ENCODE data around the gene ENKD1.

The ENKD1 gene

DNA sequence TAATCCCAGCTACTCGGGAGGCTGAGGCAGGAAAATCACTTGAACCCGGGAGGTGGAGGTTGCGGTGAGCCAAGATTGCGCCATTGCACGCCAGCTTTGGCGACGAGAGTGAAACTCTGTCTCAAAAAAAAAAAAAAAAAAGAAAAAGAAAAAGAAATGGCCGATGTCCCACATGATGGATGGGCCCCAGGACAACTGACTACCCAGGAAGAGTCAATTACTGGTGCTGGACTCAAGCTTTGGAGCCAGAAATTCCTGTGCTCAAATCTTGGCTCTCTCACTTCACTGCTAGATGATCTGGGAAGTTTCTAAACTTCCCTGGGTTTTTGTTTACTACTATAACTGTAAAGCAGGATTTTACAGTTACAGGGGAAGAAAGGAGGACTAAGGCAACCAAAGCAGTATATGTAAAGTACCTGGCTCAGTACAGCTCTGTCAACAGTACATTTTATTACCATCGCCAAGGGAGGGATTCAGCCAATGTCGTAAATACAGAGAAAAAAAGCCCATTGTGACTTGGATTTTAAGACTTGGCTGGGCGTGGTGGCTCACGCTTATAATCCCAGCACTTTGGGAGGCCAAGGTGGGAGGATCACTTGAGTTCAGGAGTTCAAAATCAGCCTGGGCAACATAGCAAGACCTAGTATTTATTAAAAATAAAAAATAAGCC is 11.9 kb upstream of the ENKD1 start:
- no peak for DNase-seq

- no peak for DNase-seq
Measured at GRCh38 chr16:67677712-67678111, 11.2 kb upstream of the ENKD1 start.

- DNase-seq, result no peak
Measured at GRCh38 chr16:67676939-67677338, 10.4 kb upstream of the ENKD1 start.

DNA sequence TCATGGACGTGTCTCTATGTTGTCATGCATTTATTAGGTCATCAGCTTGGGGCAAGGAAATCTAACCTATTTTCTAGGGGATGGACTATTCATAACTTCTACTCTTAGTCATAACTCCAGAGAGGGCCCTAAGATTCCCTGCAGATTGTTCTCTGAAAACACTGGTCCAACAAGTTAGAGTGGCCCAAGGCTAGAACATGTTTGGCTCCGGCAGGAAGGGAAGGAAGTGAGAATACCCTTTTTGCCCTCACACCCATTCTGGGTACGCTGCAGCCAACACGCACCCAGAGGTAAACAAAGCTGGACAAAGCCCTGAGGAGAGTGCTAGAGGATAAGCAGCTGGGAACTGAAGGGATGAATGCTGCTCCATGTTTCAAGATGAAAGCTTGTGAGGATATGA is 10.0 kb upstream of the ENKD1 start:
- DNase-seq, result no peak

DNA sequence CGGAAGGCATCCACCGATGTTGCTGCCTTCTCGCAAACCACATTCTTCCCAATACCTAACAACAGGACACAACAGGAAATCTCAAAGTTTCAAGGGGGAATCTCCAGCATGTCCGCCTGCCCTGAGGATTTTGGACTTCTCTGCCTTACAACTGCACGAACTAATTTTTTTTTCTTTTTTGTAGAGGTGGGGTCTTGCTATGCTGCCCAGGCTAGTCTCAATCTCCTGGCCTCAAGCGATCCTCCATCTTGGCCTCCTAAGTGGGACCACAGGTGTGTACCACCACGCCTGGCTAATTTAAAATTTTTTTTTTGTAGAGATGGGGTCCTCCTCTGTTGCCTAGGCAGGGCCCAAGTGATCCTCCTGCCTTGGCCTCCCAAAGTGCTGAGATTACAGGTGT is 9.4 kb upstream of the ENKD1 start:
- DNase-seq, result no peak

GRCh38 chr16:67675579-67675935 is 9.0 kb upstream of the ENKD1 start:
- no peak for DNase-seq

DNA sequence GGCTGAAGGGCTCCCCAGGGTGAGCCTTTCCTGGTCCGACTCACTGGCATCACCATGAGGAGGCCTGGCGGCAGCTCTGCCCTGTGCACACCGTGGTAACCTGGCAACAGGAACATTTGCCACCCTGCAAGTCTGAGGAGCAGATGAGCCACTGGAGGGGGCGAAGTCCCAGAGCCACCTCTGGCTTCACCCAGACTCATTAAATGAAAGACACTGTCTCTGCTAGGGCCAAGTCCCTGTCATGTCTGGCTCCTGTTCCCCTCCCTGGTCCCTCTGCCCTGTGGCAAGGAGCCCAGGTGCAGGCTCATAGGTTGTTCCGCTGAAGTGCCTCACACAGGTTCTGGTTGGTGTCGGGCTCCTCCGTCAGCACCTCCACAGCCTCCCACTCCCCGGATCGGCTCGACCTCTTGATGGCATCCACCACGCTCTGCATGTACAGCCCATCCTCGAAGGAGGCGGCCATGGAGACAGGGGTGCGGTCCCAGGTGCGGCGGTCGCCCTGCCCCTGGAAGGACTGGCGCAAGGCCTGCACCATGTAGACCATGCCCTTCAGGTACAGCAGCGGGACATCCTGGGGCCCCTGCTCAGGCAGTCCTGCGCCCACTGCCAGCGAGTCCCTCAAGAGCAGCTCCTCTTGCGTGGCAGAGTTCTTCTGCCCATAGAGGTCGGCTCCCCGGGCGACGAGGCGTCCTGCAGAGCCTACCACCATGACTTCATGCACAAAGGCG is 8.5 kb upstream of the ENKD1 start:
- no peak for DNase-seq

DNA sequence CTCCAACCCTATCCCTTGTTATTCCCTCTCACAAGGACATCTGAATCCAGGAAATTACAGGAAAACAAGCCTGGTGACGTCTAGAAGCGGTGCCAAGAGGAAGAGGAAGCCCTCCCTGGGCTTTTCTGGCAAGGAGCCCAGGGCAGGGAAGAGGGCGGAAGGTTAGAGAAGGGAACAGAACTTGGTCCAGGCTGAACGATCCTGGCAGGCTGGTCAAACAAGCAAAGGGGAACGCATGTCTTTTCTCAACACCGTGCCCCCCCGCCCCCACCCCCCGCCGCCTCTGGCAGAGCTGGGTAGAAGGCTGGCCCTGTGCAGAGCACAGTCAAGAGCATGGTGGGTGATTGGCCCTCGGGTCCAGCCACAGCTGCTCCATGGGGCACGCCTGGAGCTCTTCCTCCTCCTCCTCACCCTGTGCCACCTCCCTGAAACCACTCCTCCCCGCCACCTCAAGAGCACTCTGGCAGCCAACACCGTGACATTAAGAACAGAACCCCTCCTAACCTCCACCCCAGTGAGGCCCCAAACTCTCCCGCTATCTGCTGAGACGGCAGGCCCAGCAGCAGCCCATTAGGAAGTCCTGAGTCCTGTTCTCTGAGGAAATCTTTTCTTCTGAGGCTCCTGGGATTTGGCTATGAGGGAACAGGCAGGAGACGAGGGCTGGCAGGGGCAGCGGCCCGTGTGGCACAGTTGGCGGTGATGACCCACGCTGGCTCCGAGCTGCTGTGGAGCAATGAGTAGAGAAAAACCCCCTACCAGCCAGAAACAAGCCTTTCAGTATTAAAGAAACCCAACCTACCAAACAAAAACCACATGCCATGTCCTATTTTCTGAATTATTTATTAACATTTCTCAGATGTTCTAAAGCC is 7.4 kb upstream of the ENKD1 start:
- no peak for DNase-seq

DNA sequence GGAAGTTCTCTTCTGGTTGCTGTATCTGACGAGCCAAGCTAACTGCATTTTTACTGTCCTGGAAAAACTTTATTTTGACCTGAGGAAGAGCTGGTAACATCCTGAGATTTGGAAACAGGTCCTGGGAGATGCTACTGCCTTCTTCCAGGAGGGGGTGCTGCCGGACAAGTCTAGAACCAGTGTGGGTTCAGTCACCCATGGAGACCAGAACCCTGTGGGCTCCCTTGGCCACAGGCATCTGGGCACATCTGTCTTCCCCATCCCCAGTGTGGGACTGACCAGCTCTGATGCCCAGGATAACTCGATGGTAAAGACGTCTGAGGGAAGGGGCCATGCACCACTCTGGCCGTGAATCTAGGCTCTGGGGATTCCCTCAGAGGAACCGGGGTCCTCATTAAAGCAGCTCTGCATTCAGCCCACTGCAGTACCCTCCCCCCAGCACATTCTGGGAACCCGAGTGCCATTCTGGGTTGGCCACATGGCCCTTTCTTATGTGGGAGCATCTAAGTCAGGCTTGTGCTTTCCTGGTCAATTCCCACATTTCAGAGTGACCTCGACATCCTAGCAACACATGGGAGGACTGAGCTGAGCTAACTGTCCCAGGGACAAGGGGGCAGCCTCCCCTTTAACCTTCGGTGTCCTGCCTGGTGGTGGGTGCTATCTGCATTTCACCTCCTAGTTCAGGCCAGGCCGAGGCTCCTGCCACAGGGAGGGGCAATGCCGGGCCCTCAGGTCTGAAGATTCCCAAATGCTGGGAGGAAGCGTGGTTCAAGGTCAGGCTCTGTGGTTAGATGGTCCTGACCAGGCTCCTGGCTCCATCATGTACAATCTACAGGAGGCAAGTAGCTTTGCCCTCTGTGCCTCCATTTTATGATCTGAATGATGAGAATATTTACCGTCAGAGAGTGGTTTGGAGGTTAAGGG is 6.5 kb upstream of the ENKD1 start:
- no peak for DNase-seq

DNA sequence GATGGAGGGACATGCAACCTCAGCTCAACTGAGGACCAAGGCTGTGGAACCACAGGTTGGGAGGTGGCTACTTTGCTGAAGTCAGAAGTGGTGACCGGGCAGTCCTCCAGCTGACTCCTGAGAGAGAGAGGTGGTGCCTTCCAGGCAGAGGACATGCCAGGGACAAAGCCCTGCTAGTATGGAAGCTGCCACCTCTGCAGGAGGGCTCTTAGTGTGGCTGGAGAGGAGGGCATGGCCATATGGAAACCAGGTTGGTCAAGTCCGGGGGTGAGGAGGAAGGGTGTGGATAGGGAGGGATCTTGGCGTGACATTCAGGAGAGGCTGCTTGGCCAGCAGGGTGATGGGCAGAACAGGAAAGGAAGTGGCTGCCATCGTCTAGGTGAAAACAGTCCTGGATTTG is 5.8 kb upstream of the ENKD1 start:
- DNase-seq, result no peak

DNA sequence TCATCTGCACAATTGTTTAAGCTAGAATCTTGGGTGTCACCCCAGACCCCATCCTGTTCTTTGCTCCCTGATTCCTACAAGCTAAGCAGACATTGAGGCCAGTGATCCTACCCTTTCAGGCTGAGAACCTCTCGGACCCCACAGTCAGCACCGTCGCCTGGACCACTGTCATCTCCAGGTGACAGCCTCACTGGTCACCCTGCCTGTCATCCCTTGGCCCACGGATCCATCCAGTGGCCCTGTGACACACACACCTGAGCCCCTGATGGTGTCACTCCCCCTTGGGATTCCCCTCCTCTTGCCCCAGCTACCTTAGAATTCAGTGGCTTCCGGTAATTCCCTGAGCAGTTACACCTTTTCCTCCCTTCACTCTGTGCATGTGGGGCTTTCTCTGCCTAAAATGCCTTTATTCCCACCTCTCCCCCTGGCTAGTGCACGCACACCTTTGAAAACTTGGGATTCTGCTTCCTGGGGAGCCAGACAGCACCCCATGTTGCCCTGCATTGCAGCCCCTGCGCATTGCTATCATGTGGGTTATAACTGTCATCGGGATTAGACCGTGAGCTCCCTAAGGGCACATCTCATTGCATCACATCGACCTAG is 3.0 kb upstream of the ENKD1 start:
- no peak for DNase-seq

GRCh38 chr16:67668495-67669157 is 2.1 kb upstream of the ENKD1 start:
- DNase-seq, result no peak

- no peak for DNase-seq
Measured at GRCh38 chr16:67667817-67668494, 1.4 kb upstream of the ENKD1 start.

DNA sequence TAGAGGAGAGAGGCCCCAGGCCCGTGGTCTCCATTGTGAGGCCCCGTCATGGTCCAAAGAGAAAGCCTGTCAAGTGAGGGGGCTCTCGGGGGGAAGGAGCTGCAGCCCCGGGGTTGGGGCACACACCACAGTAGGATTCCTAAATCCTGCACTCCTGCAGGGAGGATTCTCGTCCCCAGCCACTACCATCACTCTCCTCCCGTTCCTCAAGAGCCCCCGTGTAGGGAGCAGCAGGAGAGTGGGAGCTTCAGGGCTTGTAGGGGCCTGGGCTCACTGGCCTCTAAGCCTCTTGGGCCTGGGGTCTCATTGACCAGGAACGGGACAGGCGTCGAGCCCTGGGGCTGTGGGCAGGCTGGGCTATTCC is 885 bp upstream of the ENKD1 start:
- DNase-seq, result no peak

GRCh38 chr16:67666032-67666551 is 458 bp downstream of the ENKD1 start:
- DNase-seq, result no peak

- DNase-seq, result no peak
Measured at GRCh38 chr16:67665598-67665997, 952 bp downstream of the ENKD1 start.

DNA sequence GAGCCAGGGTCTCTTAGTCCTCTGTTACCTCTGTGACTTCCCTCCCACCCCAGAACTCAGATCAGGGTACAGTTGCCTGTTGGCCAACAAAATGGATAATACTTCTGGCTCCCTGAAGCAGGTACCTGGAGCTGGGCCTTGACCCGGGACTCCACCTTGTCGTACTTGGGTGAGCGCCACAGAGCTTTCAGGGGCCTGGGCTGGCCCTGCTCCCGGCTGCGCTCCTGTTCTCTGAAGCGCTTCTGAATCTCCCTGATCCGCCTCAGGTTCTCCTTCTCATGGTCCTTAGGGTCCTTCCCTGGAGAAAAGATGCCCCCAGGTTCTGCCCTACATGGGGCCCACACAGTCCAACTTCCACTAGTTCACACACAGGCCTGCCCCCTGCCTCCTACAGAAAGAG is 1.7 kb downstream of the ENKD1 start:
- DNase-seq, result no peak

- no peak for DNase-seq
Measured at GRCh38 chr16:67664258-67664657, 2.3 kb downstream of the ENKD1 start.

DNA sequence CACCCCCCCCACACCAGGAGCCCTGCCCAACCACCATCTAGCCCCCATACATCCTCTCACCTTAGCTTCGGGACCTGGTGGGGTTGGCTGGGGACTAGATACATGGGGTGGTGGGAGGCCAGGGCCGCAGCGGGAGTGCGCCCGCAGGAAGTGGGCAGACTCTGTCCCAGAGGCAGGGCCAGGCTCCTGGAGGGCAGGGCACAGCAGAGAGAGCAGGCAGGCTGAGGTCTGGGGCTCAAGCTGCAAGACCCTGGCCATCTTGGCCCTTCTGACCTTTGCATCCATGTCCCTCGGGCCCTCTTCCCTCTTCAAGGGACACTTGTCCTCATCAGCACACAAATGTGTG is 2.7 kb downstream of the ENKD1 start:
- no peak for DNase-seq

GRCh38 chr16:67663151-67663876 is 3.2 kb downstream of the ENKD1 start:
- DNase-seq, result no peak

- no peak for DNase-seq
Measured at GRCh38 chr16:67662653-67663010, 3.9 kb downstream of the ENKD1 start.
